Islet of Langerhans (tissue), 1 donor: ENCODE results near the gene SGF29.
"Not testable (repeated sequence)": the region's sequence is repeated elsewhere in the genome, so short reads cannot be mapped to it uniquely, and the experiment has no call there.

Experiments used
- FAIRE-seq: peaks from one replicate; lab custom pipeline; 2011; peaks lifted over from hg19 to GRCh38; lab: Jason Lieb, UNC

The SGF29 gene

DNA sequence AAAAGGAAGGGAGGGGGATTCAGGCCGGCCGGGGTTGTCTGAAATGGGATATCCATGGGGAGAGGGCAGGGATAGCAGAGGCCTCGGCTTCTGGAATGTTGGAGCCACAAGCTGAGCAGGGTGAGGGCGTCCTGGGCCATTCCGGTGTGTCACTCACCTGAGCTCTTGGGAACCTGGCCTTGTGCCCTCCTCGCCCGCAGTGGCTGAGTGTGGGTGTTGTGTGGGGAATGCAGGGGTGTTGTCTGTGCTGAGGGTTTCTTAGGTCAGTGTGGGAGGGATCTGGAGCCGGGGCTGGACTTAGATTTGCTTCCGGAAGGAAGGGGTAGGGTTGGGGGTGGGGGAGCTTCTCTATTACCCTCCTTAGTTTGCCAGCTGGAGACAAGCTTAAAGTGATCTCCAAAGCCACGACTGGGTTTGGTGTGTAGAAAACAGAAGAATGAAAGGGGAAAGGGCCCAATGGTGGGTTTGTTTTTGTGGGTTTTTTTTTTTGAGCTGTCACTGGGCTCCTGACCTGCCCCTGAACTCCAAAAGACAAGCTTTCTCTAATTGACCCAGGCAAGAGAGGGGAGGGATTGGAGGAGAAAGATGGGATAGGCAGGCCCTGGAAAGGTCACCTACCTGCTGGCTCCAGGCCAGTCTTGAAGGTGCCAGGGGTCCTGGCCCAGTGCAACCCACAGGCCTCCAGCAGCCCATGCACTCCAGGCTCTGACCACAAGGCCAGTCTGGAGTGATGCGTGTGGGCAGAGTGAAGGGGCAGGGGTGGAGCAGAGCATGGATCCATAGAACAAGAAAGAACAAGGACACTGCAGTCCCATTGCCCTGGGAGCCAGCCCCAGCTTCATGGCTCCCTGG is 43.3 kb downstream of the SGF29 start, which contains the start of gene SULT1A2:
Gene SULT1A2 (minus strand): TSS at position 211 of the 852 bp plus-strand sequence. CDS start 1,120 bp downstream, outside the sequence.
- no peak for FAIRE-seq

DNA sequence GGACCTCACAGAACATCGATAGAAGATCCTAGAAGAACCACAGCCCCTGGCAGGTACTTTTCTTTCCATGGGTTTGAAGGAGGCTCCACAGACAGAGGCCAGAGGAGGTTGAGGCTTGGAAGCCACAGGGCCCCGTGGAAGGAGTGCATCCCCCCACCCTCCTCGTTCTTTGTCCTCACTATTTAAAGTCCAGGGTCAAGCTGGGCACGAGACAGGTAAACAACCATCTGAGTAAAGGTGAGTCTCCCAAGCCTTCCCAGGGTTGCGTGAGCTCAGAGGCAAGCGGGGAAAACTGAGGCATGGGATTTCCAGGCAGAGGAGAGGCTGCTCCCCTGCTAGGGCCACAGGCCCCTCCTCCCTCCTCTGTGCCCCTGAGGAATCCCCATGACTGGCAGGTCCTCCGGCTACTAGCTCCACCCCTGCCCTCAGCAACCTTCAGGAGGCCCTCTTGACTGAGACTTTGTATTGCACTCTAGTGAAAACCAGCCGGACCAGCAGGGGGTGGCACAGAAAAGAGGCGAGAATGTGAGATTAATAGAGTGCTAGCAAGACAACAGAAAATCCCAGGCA is 44.1 kb downstream of the SGF29 start:
- no peak for FAIRE-seq

DNA sequence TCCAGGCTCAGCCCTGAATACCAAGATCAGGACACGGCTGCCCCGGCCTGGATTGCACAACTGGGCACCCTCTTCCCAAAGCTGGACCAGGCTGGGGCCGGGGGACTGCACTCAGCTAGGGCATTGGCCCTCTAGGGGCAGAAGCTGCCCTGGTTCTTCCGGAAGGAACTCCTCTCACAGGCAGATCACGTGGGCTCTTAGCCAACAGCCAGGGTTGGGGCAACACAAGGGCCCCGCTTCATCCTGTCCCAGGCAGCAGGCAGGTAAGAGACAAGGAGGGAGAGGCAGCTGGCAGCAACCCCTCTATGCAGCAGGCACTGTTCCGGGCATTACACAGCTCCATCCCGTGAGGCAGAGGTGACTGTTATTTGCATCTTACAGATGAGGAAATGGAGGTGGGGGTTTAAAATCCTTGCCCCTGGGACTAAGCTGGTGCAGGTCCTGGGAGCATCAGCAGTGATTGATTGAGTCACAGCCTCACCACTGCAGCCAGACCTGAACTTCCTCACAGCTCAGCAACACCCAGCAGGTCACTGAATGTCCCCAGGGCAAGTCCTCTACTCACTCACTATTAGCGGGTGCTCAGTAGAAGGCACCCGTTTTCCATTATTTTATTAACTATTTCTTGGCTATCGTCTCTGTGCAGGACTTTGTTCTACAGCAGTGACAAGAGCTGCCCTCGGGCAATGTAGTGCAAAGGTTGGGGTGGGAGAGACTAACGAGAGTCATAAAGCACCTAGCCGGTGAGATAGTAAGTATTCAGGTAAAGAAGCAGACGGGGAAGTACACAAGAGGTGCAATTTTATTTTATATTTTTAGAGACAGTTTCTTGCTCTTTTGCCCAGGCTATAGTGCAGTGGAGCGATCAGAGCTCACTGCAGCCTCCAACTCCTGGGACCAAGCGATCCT is 45.9 kb downstream of the SGF29 start:
- FAIRE-seq, result not testable (repeated sequence)

DNA sequence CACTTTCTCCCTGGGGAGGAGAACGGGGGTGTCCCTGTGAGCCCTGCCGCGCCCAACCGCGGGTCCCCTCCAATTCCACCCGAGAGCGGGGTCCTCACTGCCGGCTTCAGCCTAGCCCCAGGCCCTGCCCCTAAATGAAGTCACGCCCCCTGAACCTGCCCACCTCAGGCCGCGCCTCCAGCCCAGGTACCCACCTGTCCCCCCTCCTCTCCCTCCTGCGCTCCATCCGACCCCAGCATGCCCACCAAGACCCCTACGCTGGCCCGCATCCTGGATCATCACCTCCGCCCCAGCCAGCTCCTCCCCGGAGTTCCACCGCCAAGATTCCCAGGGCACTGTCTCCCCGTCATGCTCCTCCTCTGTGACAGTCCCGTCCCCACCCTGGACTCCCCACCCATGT is 47.2 kb downstream of the SGF29 start:
- not testable (repeated sequence) for FAIRE-seq

- not testable (repeated sequence) for FAIRE-seq
Measured at GRCh38 chr16:28601589-28601988, 47.9 kb downstream of the SGF29 start.

GRCh38 chr16:28602062-28602461 is 48.3 kb downstream of the SGF29 start:
- not testable (repeated sequence) for FAIRE-seq

DNA sequence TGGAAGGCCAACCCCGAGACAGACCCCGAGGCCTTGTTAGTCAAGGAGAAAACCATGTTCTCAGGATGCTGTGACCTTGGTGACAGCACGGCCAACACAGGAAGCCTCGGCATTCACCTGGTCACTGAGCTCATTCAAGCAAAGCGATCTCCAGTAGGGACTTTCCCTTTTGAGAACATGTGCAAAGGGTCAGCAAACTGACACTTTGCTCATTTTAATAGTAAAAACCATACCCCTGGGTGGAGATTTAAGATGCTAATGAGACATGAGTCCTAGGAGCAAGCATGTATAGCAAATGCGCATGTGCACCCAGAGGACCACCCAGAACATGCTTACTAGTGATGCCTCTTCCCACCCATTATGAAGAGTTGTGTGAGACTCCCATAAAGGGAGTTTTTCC is 48.8 kb downstream of the SGF29 start:
- FAIRE-seq, result no peak

DNA sequence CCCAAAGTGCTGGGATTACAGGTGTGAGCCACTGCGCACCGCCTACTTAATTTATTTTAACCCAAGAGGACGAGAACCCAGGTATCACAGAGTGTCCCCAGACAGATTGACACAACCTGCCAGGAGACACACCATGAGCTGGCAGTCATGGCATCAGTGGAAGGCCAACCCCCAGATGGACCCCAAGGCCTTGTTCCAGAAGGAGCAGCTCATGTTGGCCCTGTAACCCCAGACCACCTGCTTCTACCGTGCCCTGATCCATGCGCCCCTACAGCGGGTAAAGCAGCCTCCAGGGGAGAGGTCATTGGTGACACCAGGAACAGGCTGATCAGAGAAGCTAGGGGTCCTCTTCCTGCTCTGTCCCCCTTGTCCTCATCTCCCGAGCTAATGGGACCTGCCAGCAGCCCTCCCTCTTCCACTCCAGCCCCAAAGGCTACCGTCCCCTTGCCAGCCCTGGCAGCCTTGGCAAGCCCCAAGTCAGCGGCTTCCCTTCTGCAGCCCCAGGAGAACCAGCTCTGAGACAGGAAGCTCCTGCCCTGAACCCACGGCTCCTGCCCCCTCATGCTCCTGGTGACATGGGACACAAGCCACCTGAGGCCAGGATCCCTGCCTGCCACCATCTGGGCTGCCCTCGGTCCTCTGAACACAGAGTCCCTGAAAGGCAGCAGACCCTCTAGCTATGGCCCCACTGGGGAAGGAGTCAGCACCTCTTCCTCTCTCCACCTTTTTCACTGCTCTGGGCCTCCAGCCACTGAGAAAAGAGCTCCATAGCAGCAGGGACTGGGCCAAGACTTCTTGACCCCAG is 49.9 kb downstream of the SGF29 start:
- FAIRE-seq, result no peak

DNA sequence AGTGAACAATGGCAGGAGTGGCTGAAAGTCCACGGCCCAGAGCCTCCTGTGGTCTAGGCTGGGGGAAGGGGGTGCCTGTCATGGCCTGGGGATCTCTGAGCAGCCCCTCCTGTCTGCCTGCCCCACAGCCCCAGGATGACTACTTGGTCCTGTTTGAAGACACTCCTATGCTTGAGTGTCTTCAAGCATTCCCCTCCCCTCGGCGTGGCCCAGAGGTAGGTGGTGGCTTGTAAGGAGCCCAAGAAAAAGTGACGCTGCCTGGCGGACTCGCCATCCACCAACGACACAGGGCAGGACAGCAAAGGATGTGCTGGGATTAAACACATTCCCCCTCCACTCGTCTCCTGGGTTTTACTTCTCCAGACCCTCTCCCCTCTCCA is 50.5 kb downstream of the SGF29 start:
- no peak for FAIRE-seq

- FAIRE-seq, result no peak
Measured at GRCh38 chr16:28606291-28607115, 52.8 kb downstream of the SGF29 start.

DNA sequence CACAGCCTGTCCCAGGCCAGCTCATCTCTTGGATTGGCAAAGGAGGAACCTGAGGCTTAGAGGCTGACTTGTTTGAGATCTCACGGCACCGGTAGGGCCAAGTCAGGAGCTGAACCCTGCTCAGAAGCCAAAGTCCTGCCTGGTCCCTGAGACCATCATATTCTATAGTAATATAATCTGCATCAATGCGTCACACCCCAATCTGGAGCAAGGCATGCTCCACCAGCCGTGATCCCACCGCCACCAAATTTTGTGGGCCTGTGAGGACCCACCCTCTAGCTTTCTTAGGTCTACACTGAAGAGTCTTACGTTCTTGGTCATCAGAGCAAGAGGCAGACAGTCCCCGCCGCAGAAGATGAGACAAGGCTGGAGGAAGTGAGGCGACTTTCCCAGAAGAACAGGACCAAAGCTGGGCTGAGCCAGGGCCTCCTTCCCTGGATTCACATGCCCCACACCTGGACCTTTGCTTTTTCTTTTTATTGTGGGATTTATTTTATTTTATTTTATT is 53.5 kb downstream of the SGF29 start:
- no peak for FAIRE-seq

- not testable (repeated sequence) for FAIRE-seq
Measured at GRCh38 chr16:28607681-28608495, 54.2 kb downstream of the SGF29 start.

DNA sequence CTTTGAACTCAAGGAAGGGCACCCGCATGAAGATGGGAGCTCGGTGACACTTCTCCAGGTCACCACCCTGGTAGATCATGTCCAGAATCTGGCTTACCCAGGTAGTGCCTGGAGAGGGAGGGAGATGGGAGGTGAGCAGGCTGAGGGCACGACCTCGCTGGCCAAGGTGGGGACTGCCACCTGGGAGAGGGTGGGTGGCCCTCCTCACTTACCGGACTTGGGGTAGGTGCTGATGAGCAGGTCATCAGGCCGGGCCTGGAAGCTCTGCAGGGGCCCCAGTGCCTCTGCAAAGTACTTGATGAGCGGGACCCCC is 54.7 kb downstream of the SGF29 start:
- FAIRE-seq, result not testable (repeated sequence)

GRCh38 chr16:28608867-28609596 is 55.3 kb downstream of the SGF29 start:
- not testable (repeated sequence) for FAIRE-seq

- no peak for FAIRE-seq
Measured at GRCh38 chr16:28609631-28610594, 56.2 kb downstream of the SGF29 start, which contains the start of gene SULT1A1. Gene SULT1A1, minus strand, starts transcription at chr16:28610044. Its CDS starts 1,189 bp downstream, at chr16:28608855.

GRCh38 chr16:28610595-28611191 is 57.0 kb downstream of the SGF29 start:
- FAIRE-seq, result no peak
